Stimulated activated CD4-positive, alpha-beta T cell treated with anti-CD3 and anti-CD28 coated beads, Interleukin-4, amount 100 ng/mL, for 4 hours (primary cell): ENCODE results near the gene RNF151.
"Not testable (repeated sequence)": the region's sequence is repeated elsewhere in the genome, so short reads cannot be mapped to it uniquely, and the experiment has no call there.

Experiments used
- DNase-seq, 2 experiments: peaks; one replicate each; pipeline ENCODE4 v3.0.0-alpha.2; 2020

Gene RNF151

GRCh38 chr16:1939833-1940232 lies 26.8 kb upstream of the RNF151 start:
- not testable (repeated sequence) for DNase-seq

GRCh38 chr16:1940273-1941161 lies 26.1 kb upstream of the RNF151 start:
- DNase-seq, result no peak

GRCh38 chr16:1941162-1942046 lies 25.3 kb upstream of the RNF151 start:
- no peak for DNase-seq

GRCh38 chr16:1942047-1942809 lies 24.4 kb upstream of the RNF151 start:
- DNase-seq, result no peak

- peak; percentile 98 to 99 for DNase-seq
Measured at GRCh38 chr16:1942810-1943726, 23.6 kb upstream of the RNF151 start, which contains the start of gene MSRB1. Gene MSRB1, minus strand, starts transcription at chr16:1943199. Its CDS starts 43 bp downstream, at chr16:1943156.

GRCh38 chr16:1944612-1945199 lies 21.9 kb upstream of the RNF151 start:
- DNase-seq, result no peak

- DNase-seq, result no peak
Measured at GRCh38 chr16:1945559-1946391, 20.9 kb upstream of the RNF151 start.

- DNase-seq, result no peak
Measured at GRCh38 chr16:1946495-1947368, 19.9 kb upstream of the RNF151 start.

- no peak for DNase-seq
Measured at GRCh38 chr16:1947369-1947670, 19.3 kb upstream of the RNF151 start.

GRCh38 chr16:1949507-1949906 lies 17.1 kb upstream of the RNF151 start:
- DNase-seq, result no peak

GRCh38 chr16:1950047-1950446 lies 16.6 kb upstream of the RNF151 start:
- DNase-seq, result no peak

- no peak for DNase-seq
Measured at GRCh38 chr16:1950559-1950958, 16.1 kb upstream of the RNF151 start.

- DNase-seq, result no peak
Measured at GRCh38 chr16:1953734-1954133, 12.9 kb upstream of the RNF151 start.

- DNase-seq, result not testable (repeated sequence)
Measured at GRCh38 chr16:1957434-1958142, 9.1 kb upstream of the RNF151 start.

GRCh38 chr16:1958143-1958491 lies 8.5 kb upstream of the RNF151 start:
- DNase-seq, result not testable (repeated sequence)

- no peak for DNase-seq
Measured at GRCh38 chr16:1958715-1959268, 7.9 kb upstream of the RNF151 start.

GRCh38 chr16:1959269-1960039 lies 7.2 kb upstream of the RNF151 start, which contains the start of gene NDUFB10:
Gene NDUFB10, plus strand, starts transcription at chr16:1959538. Its CDS starts 87 bp downstream, at chr16:1959625.
- DNase-seq, result peak; percentile 87 to 95
